GM19467 (cell line): ENCODE results near the gene PPP1R15B.
"Not testable (repeated sequence)": the region's sequence is repeated elsewhere in the genome, so short reads cannot be mapped to it uniquely, and the experiment has no call there.

Experiments used
- ATAC-seq: cut with Tn5 transposase; IDR thresholded peaks from one replicate; pipeline ENCODE4 v1.9.1; 2021; ENCODE audit warnings: mild to moderate bottlenecking, moderate library complexity; ENCODE audit not compliant: unreplicated experiment

PPP1R15B gene

DNA sequence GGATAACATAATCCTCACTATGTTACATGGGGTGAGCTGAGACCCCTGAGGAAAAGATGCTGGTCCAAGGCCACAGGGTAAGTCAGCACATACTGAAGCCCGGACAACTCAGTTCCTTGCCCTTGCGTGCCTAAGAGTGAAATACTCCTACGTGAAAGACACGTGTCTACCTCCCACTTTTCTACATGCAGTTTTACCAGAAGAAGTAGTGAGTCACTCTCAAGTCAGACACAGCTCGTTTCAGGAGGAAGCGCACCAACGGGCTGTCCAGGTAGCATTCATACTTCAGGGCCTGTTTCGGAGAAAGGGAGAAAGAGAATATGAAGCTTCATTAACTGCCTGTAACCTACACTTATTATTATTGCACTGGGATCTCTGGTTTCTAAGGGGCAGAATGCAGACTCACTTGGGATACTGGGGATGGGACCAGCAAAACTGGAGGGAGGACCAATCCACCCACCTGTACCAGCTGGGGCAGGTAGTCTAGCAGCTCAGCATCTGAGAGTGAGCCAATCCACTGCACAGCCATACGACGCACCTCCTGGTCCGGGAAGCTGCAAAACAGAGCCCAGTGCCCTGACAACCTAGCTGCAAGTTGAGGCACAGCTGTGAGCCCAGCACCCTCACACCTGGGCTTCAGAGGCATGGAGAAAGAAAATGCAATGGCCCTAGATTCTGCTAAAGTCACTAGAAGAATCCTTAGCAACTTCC lies 32.4 kb upstream of the PPP1R15B start:
- no peak for ATAC-seq

DNA sequence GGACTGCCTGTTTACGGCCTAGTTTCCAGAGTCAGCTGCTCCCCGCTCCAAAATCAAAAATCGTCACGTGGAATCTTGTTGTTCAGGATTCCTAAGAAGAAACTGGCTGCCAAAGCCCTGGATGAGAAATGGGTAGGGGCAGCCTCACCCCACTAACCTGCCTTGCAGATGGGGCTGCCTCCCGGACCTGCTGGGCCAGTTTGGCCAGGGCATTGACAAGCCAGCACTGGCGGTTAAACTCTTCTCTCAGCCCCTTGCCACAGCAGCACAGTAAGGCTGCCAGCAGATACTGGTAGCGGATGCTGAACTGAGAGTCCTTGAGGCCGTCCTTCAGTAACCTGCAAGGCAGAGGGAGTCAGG lies 31.6 kb upstream of the PPP1R15B start:
- ATAC-seq = no peak

DNA sequence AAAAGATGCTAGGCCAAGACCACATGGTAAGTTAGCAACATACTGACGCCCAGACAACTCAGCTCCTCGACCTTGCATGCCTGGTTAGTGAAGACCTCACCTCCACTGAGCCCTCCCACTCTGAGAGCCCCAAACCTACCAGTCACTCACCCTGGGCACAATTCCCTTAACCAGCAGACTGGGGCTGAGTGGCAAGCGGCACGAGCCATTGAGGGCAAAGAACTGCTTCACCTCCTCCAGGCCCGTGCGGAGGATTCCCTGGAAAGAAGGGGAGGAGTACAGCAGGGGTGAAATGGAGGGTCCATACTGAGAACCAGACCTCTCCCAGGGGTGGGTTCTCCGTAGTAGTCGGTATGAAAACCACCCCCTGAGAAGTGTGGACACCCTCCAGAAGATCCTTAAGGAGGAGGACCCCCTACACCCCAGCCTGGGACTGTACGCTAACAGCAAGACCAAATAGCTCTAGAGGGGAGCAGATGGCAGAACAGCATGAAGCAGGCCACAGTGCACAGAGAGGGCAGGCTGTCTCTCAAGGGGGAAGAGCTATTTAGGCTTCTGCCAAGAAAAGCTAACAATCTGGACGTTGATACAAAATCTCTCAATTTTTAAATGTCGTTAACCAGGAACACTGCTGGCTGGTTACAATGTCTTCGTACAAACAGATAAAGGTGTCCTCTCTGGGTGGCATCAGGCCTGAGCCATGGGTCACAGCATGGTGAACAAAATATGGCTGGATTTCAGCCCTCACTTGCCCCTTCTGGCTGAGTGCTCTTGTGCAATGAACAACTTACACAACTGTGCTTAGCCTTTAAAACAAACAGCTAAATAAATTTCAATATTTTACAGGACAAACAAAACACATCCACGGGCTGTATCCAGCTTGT lies 31.0 kb upstream of the PPP1R15B start:
- ATAC-seq = no peak

DNA sequence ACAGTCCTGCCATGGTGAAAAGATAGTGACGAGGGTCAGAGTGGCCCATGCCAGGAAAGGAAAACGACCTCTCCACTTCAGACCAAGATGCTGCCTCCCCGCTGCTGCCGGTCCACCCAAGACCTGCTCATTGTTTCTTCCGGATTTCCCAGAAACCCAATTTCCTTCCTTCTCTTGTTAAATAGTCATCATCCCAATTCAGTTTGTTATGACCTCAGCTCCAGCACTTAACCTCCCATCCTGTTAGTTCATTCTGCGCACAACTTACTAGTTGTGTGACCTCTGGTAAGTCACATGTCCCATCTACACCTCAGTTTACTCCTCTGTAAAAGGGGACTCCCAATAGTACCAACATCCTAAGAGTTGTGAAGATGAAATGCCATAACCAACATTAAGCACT lies 29.9 kb upstream of the PPP1R15B start:
- no peak for ATAC-seq

DNA sequence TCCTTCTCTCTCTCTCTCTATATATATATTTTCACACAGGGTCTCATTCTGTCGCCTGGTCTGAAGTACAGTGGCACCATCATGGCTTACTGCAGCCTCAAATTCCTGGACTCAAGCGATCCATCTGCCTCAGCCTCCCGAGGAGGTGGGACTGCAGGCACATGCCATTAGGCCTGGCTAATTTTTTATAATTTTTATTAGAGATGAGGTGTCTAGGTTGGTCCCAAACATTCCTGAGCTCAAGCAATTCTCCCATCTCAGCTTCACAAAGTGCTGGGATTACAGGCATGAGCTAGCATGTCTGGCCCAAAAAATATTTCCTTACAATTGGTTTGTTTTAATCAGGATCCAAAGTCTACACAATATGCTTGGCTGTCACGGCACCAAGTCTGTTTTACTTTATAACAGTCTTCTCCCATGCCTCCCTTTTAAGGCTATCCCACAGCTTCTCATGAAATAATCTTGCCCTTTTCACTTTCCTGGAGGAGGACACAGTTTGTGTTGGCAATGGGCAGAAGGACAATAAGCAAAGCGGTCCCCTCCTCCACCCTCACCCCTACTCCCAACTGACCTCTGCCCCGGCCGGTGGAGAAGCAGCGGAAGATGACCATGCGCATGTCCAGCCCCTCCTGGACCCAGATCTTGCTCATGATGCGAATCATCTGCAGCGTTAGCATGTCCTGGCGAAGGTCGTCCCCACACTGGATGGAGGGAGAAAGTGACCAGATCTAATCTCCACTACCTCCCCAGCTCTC lies 28.2 kb upstream of the PPP1R15B start:
- ATAC-seq = no peak

DNA sequence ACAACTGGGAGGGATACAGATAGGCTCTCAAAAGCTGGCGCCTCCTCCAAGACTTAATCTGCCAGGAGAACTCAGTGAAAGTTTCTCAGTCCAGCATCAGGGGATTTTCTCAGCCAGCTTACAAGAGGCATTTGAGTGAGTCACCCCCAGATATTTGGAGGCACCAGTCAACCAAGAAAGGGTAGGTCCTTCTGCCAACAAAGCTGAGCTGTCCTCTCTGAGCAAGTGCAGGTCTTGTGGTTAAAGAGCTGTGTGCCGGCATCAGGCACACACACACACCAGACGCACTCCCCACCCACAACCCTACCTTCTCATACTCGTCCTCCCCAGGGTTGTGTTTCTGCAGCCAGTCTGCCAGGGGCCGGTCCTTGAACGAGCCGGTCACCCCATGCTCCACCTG lies 27.0 kb upstream of the PPP1R15B start:
- no peak for ATAC-seq

DNA sequence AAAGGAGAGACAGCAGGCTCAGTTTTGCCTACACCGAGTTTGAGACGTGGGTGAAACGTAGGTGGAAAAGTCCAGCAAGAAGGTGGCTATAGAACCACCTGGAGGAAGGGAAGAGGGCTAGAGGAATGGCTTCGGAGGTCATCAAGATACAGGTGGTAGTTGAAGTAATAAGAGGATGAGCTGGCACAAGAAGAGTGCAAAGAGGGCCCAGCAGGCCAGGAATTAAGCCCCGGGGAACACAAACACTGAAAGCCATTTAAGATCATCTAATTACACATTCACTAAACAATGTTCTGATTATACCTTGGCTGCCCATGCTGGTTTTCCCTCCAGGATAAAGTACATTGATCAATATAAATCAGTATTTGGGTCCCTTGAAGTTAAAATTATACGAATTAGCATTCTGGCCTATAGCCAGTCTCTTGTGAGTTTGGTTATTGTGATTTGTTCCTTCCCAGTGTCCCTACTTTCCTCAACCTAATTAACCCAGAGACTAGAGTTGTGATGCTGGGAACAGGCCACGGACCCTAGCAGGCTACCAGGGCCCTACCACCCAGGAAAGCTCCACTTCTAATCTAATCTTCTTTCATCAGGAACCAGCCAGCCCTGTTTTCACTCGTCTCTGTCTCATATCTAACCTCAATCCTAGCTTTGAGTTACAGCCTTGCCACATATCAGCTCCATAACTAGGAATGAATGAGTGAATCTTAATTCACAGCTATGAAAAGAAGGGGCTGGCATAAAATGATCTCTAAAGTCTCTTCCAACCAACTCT lies 26.4 kb upstream of the PPP1R15B start:
- no peak for ATAC-seq

DNA sequence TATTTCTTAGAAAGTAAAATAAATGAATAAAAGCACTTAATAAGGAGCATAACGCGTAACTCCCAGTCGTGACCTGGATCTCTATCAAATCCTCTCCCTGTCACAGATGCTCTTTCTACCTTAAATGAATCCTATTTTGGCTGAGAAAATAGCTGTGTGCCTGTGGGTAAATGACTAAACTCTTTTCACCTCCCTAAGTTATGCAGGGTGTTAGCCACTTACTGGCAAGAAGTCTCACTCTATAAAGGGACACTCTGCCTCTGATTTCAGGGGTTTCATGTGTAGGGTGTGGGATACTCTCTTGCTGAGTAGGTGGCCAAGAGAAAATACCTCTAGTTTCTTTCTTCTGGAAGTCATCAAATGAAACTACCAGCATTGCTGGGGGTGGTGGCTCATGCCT lies 24.3 kb upstream of the PPP1R15B start:
- no peak for ATAC-seq

DNA sequence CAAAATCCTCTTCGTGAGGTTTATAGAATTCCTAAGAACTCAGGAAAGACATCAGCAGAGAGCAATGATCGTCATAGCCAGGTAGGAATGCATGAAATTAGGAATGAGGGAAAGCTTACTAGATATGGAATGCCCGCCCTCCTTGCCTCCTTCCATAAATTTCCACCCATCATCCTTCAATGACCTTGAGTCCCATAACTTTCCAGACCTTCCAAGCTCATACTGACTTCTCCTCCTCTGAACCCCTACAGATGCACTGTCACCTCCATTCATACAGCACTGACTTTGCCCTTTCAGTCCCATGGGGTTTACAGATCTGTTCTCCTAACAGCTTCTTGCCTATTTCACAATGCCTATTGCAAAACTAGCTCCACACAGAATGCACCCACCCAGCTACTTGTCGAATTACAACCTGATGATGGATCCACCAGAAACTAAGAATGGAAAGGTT lies 23.8 kb upstream of the PPP1R15B start:
- no peak for ATAC-seq

DNA sequence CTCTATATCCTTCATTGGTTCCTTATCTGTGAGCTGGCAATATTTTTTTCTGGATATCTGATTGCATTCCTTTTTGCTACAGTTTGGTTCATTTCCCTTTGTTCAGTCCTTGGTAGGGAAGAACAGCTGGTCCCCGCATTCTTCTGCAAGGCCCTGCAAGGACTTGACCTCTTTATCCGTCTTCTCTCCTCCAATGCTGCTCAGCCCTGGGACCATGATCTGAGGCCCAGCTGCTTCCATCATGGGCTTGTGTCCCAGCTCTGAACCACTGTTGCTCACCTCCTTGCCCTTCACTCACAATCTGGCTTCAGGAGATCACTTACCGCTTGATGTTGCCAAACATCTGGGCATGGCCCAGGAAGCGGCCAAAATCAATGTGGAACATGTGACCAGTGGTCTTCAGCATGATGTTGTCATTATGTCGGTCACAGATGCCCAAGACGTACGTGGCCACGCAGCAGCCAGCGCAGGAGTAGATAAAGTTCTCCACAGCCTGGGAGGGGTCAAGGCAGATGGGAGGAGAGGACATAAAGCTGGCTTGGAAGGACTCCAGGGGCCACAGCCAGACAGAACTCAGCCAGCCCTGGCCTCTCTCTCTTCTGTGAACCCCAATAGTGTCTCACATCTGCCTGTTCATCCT lies 22.6 kb upstream of the PPP1R15B start:
- no peak for ATAC-seq

DNA sequence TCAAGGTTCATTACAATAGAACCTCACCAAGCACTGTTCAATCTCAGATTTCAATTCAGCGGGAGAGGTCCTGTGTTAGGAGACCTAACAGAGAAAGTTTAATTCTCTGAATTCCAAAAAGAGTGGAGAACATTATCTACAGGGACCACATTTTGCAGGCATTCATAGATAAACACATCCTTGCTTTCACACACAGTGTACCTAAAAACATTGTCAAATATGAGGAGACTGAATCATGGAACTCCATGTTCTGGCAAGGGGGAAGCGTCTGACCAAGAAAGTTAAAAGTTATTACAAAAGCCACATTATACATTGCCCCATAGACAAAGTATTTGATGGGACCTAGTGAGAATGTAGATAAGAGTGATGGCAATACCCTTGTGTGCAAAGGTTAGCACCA lies 21.1 kb upstream of the PPP1R15B start:
- ATAC-seq = no peak

DNA sequence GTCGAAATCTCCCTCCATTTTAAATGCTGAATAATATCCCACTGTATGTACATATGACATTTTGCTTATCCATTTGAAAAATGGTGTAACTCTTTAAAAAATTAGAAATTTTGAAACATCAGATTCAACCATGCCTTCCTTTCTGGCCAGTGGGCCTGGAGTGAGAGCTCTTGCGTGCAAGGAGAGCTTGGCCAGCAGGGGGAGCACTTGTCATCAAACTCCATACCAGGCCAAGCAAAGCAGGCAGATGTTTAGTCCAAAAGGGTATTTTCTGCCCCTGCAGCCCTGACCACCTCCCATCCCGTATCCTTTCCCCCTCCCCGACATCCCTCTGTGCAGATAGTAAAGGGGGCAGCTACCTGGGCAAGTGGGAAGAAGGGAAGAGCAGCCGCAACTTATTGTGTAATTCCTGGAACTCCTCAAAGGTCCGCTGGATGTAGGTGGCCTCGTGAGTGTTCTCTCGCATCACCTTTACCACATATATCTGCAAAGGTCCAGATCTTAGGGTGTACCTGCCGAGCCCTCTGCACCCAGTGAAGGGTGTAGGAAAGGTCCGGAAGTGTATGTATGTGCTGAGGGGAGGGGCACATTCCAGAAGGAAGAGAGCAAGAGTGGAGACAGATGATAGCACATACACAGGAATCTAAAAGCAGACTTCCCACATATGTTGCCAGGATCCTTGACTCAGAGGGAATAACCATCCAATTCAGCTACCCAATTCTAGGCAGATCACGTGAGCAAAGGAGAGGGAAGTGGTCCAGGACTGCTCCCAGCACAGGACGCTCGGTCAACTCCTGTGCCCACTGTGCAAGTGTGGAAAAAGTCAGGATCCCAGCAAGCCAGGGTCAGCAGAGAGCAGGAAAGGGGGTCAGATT lies 19.9 kb upstream of the PPP1R15B start:
- no peak for ATAC-seq

DNA sequence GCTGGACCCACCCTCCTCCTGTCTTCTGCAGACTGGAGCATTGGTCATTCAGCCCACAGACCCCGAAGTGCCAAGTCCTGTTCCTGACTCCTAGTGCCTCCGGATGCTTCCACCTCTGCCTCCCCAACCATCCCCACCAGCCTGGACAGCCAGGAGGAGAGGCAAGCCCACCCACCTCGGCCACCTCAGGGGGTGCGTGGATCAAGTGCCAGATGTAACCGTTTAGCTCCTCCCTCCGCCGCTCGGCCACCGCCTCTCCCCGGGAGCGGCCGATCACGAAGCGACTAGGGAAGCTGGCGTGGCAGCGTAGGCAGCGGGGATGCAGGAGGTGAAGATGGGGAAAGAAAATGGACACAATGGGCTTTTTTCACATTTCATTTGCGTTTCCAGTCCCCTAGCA lies 18.1 kb upstream of the PPP1R15B start:
- ATAC-seq = no peak

DNA sequence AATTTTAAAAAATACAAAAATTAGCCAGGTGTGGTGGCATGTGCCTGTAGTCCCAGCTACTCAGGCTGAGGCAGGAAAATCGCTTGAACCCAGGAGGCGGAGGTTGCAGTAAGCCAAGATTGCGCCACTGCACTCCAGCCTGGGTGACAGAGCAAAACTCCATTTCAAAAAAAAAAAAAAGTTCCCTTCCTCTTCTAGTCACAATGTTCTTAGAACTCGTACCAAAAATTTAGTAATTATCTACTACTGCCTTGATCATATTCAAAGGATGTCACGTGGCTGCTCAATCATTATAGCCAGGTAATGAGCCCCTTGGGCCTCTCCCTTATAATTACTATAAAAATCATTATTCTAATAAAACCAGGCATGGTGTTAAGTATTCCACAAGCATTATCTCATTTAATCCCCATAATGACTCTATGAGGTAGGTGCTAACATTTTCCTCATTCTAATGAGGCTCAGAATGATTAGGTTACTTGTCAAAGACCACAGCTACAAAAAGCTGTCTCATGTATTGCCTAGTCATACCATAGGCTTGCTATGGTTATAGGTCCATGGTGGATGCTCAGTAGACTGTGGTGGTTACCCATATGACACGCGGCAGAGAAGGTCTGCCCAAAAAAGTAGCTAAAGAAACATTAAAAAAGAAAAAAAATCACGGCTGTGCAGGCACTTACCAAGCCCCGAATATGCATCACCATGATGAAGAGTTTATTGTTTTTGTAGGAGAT lies 15.5 kb upstream of the PPP1R15B start:
- no peak for ATAC-seq

DNA sequence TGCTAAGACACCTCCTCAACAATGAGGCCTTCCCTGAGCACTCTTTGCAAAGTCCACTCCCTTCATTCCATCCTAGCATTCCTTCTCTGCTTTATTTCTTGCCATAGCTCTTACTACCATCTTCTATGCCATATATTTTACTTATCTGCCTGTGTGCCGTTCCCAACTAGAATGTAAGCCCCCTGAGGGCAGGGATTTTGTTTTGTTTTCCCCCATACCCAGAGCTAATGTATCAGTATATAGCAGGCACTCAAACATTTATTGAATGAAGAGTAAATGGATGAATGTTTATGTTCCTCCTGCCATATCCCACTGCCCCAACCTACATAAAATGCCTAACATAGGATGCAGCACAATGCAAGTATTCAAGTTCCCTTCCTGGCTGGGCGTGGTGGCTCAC lies 14.9 kb upstream of the PPP1R15B start:
- ATAC-seq = no peak

DNA sequence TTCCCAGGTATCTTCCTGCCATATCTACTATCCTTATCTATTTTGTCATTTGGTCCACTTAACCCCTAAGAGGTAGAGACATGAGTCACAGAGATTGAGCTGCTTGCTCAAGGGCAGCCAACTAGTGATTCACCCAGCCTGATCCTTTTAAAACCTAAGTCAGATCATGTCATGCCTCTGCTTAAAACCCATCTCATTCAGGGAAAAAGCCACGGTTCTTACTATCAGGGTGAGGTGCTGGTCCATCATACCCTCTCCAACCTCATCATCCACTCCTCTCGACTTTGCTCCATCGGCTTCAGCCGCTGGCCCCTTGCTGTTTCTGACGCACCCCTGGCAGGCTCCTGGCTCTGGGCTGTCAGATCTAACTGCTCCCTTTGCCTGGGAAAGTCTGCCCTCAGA lies 14.4 kb upstream of the PPP1R15B start:
- ATAC-seq = no peak

DNA sequence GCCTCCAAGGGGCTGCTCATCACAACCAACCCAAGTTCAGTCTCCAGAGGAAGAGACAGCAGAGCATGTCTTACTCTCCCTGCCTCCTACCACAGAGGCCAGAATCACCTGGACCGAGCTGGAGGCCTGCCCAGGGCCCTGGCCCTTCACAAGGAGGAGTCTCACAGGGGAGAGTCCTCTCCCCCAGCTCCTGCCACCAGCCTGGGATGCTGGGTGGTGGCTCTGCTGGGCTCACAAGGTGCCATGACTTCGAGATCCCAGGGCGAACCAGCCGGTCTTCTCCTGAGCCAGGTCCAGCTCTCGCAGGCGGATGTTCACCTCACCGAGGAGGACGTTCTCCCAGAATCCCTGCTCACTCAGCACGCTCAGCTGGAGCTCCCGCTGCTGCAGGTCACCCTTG lies 13.0 kb upstream of the PPP1R15B start:
- ATAC-seq = no peak

DNA sequence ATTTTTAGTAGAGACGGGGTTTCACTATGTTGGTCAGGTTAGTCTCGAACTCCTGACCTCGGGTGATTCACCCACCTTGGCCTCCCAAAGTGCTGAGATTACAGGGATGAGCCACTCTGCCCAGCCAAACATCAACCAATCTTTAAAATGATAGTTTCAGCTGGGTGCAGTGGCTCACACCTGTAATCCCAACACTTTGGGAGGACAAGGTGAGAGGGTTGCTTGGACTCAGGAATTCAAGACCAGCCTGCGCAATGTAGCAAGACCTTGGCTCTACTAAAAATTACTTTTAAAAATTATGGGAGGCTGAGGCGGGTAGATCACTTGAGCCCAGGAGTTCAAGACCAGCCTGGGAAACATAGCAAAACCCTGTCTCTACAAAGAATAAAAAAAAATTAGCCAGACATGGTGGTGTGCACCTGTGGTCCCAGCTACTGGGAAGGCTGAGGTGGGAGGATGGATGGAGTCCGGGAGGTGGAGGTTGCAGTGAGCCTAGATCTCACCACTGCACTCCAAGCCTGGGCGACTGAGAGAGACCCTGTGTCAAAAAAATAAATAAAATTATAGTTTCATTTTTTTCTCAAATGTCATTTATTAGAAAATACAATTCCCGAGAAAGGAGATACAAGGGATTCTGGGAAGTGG lies 10.6 kb upstream of the PPP1R15B start:
- ATAC-seq = not testable (repeated sequence)
